ENCODE measurements around the gene KRTCAP2. TPM values are rescaled to one million over a fixed set of nuclear protein-coding genes. Genes with fewer than 3 reads are reported as not detected.

KRTCAP2 gene
- total and polyA plus RNA-seq, 2 experiments from 2014 or later = 191 to 440 TPM

- Histone ChIP-seq H3K9me2 (replicated peaks; ENCODE audit: insufficient read depth) (no peaks in the 10 kb centered on the region), H3K79me2 (peaks cover 59% of the 10 kb centered on the region), H4K20me1 (ENCODE audit: insufficient read depth, poor library complexity, severe bottlenecking) (no peaks in the 10 kb centered on the region), H3K4me2 (peak overlapping the region; percentile 81), H3K4me1 (ENCODE audit: insufficient read depth) (peaks cover 37% of the 10 kb centered on the region), H3K4me3 (no peak overlapping the region), H3K36me3 (replicated peaks; ENCODE audit: insufficient read depth, low read depth) (no peaks in the 10 kb centered on the region), H2AFZ (no peak overlapping the region), H3K27me3 (no peaks in the 10 kb centered on the region), H3K27ac (peak overlapping the region; percentile 99), H3K9me3 (ENCODE audit: low read depth) (no peaks in the 10 kb centered on the region)
- WGBS (ENCODE audit: low lambda C conversion rate, missing lambda C conversion rate) = 69% methylated on average over 1 of the region's 1 CpG
- DNase-seq (ENCODE audit: low spot score) = no peak
- TF ChIP-seq, protein P1, sequence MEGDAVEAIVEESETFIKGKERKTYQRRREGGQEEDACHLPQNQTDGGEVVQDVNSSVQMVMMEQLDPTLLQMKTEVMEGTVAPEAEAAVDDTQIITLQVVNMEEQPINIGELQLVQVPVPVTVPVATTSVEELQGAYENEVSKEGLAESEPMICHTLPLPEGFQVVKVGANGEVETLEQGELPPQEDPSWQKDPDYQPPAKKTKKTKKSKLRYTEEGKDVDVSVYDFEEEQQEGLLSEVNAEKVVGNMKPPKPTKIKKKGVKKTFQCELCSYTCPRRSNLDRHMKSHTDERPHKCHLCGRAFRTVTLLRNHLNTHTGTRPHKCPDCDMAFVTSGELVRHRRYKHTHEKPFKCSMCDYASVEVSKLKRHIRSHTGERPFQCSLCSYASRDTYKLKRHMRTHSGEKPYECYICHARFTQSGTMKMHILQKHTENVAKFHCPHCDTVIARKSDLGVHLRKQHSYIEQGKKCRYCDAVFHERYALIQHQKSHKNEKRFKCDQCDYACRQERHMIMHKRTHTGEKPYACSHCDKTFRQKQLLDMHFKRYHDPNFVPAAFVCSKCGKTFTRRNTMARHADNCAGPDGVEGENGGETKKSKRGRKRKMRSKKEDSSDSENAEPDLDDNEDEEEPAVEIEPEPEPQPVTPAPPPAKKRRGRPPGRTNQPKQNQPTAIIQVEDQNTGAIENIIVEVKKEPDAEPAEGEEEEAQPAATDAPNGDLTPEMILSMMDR (IDR thresholded peaks at IDR 0.05; ENCODE audit: poor library complexity) = no peak
- TF ChIP-seq EZH2phosphoT487 (IDR thresholded peaks at IDR 0.05; ENCODE audit: low read depth, severe bottlenecking, unreplicated experiment) (no peak), EZH2 (IDR thresholded peaks at IDR 0.05; ENCODE audit: borderline replicate concordance) (no peak)
These were observed 38.8 kb downstream of the KRTCAP2 start for GRCh38 chr1:155134322-155134721.

- no peak overlapping the region for H3K4me3 ChIP-seq
- H3K79me2 ChIP-seq = peaks cover 59% of the 10 kb centered on the region
- peaks cover 34% of the 10 kb centered on the region for H3K4me1 ChIP-seq (ENCODE audit: insufficient read depth)
- H3K27me3 ChIP-seq = no peaks in the 10 kb centered on the region
- no peak for DNase-seq (ENCODE audit: low spot score)
- H3K27ac ChIP-seq = peak overlapping the region; percentile 99
- H3K4me2 ChIP-seq = peak overlapping the region; percentile 81
- H3K36me3 ChIP-seq (replicated peaks; ENCODE audit: insufficient read depth, low read depth) = no peaks in the 10 kb centered on the region
- WGBS (ENCODE audit: low lambda C conversion rate, missing lambda C conversion rate) = 82% methylated on average over 7 of the region's 7 CpGs
- H3K9me3 ChIP-seq (ENCODE audit: low read depth) = no peaks in the 10 kb centered on the region
- TF ChIP-seq EZH2 (IDR thresholded peaks at IDR 0.05; ENCODE audit: borderline replicate concordance) = no peak
- no peak for TF ChIP-seq EZH2phosphoT487 (IDR thresholded peaks at IDR 0.05; ENCODE audit: low read depth, severe bottlenecking, unreplicated experiment)
- TF ChIP-seq, protein P1 (IDR thresholded peaks at IDR 0.05; ENCODE audit: poor library complexity) = no peak
- no peaks in the 10 kb centered on the region for H3K9me2 ChIP-seq (replicated peaks; ENCODE audit: insufficient read depth)
- no peak overlapping the region for H2AFZ ChIP-seq
- no peaks in the 10 kb centered on the region for H4K20me1 ChIP-seq (ENCODE audit: insufficient read depth, poor library complexity, severe bottlenecking)
These were observed 39.3 kb downstream of the KRTCAP2 start for GRCh38 chr1:155133799-155134281.

DNA sequence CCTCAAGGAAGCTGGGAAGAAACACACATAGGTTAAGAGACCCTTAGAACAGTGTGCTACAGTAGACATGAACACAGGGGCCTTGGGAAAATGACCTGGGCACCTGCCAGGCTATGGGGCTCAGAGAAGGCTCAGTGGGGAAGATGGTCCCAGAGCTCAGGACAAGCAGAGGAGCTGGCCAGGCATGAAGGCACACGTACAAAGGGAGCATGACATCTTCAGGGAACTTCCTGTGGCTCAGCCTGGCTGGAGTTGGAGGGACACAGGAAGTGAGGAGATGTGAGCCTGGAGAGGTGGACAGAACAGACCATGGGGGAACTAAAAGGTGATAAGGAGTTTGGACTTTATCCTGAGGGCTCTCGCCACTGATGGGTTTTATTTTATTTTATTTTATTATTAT lies 41.2 kb downstream of the KRTCAP2 start:
- no peak for DNase-seq (ENCODE audit: low spot score)
- Histone ChIP-seq H3K9me2 (replicated peaks; ENCODE audit: insufficient read depth) (no peaks in the 10 kb centered on the region), H4K20me1 (ENCODE audit: insufficient read depth, poor library complexity, severe bottlenecking) (no peaks in the 10 kb centered on the region), H2AFZ (no peak overlapping the region), H3K4me1 (ENCODE audit: insufficient read depth) (peaks cover 22% of the 10 kb centered on the region), H3K36me3 (replicated peaks; ENCODE audit: insufficient read depth, low read depth) (no peaks in the 10 kb centered on the region), H3K27me3 (no peaks in the 10 kb centered on the region), H3K9me3 (ENCODE audit: low read depth) (no peaks in the 10 kb centered on the region), H3K4me2 (peak overlapping the region; percentile 98), H3K27ac (peak overlapping the region; percentile 97), H3K79me2 (peaks cover 50% of the 10 kb centered on the region), H3K4me3 (no peak overlapping the region)
- 62% methylated on average over 2 of the region's 2 CpGs for WGBS (ENCODE audit: low lambda C conversion rate, missing lambda C conversion rate)
- TF ChIP-seq EZH2 (IDR thresholded peaks at IDR 0.05; ENCODE audit: borderline replicate concordance) (no peak), EZH2phosphoT487 (IDR thresholded peaks at IDR 0.05; ENCODE audit: low read depth, severe bottlenecking, unreplicated experiment) (no peak)
- TF ChIP-seq, protein P1 (IDR thresholded peaks at IDR 0.05; ENCODE audit: poor library complexity) = no peak

Data from hepatocyte (in vitro differentiated cells).